Left lobe of liver (tissue), 2 donors: ENCODE data around the gene IL22RA1. TPM values are rescaled to one million over a fixed set of nuclear protein-coding genes. Genes with fewer than 3 reads are reported as not detected.

Experiments
- ATAC-seq: fragments of 200-7000 bp; cut with Tn5 transposase; one replicate; pipeline ENCODE4 v1.9.1; 2020; ENCODE audit warnings: mild to moderate bottlenecking, moderate library complexity
- DNase-seq: peaks from one replicate; pipeline ENCODE4 v3.0.0-alpha.2; 2020; ENCODE audit warnings: low spot score
- total RNA-seq: library from RNA; stranded (reverse); gene quantifications from one replicate; pipeline ENCODE4 v1.2.1, GENCODE V29; 2021
- donor health status: DM: no; HTN: no; CAD: no; lungs with moderate emphysema.
- donor health status: DM: no; HTN: yes; CAD: no.

IL22RA1 gene, protein sequence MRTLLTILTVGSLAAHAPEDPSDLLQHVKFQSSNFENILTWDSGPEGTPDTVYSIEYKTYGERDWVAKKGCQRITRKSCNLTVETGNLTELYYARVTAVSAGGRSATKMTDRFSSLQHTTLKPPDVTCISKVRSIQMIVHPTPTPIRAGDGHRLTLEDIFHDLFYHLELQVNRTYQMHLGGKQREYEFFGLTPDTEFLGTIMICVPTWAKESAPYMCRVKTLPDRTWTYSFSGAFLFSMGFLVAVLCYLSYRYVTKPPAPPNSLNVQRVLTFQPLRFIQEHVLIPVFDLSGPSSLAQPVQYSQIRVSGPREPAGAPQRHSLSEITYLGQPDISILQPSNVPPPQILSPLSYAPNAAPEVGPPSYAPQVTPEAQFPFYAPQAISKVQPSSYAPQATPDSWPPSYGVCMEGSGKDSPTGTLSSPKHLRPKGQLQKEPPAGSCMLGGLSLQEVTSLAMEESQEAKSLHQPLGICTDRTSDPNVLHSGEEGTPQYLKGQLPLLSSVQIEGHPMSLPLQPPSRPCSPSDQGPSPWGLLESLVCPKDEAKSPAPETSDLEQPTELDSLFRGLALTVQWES
- total RNA-seq, result 2.9 TPM

GRCh38 chr1:24142546-24143534 lies at the start of gene IL22RA1:
TSS of gene IL22RA1 (minus strand) at chr1:24143140. CDS start at chr1:24143082, 58 bp downstream.
- ATAC-seq (peak; percentile 89), DNase-seq (peak; percentile 80)

- DNase-seq (no peak), ATAC-seq (no peak)
Measured at GRCh38 chr1:24191860-24192259, 48.9 kb upstream of the IL22RA1 start.

DNA sequence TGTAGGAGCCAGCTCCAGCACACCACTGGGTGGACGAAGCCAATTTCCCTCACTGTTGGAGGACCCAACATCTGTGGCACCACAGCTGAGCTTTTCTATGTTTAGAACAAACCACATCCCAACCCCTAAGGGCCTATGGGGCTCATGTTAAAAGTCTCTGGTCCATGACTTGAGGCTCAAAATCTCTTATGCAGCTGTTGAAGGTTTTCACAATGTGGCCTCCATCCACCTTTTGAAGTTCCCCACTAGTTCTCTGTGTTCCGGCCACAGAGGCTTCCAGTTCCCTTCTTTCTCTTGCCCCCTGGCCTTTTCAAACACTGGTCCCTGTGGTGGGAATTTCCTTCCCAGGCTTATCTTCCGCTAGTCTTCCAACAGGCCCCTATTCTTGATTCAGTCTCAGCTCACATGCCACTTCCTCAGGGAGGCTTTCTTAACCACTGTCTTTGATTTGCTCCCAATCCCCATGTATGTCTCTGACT lies 48.1 kb upstream of the IL22RA1 start:
- DNase-seq, result no peak
- no peak for ATAC-seq

GRCh38 chr1:24189528-24189927 lies 46.6 kb upstream of the IL22RA1 start:
- DNase-seq (no peak), ATAC-seq (no peak)

DNA sequence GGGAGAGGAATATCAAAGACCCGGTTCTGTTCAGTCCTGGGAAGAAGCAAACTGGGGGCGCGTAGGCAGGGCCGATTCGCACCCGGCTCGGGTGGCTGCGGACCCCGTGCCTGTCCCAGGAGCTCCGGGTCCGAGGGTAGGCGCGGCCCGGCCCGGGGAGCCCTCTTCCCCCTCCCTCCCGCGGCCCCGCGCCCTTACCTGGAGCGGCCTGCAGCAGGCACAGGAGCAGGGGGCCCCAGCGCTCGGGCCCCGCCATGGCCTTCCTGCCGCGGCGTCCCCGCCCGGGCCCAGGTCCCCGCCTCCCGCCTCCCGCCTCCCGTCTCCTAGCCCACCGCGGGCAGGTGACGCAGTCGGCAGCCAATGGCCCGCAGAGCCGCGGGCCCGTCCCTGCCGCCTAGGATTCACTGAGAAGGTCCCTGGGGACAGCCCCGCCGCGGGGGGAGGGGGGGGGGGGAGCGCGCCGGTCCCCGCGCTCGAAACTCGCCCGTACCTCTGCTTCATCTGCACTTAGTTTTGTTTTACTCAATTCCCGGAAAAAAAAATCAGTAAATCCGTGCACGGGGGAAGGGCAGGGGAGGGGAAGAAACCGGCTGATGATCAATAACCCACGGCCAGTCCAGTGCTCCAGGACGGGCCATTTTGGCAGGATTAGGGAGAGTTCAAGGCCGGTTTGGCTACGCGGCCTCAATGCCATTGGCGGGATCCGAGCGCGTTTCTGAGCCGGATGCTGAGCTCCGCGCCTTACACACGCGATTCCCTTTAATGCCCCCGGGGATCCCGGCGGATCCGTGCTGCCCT lies 44.3 kb upstream of the IL22RA1 start, which contains the start of gene IFNLR1:
Gene IFNLR1, minus strand, starts transcription at position 297 of the 798 bp plus-strand sequence. Its CDS starts 41 bp downstream, at position 256.
- ATAC-seq (peak; percentile 83), DNase-seq (peak; percentile 86)

GRCh38 chr1:24186711-24186992 lies 43.7 kb upstream of the IL22RA1 start:
- ATAC-seq, result no peak
- DNase-seq, result no peak

DNA sequence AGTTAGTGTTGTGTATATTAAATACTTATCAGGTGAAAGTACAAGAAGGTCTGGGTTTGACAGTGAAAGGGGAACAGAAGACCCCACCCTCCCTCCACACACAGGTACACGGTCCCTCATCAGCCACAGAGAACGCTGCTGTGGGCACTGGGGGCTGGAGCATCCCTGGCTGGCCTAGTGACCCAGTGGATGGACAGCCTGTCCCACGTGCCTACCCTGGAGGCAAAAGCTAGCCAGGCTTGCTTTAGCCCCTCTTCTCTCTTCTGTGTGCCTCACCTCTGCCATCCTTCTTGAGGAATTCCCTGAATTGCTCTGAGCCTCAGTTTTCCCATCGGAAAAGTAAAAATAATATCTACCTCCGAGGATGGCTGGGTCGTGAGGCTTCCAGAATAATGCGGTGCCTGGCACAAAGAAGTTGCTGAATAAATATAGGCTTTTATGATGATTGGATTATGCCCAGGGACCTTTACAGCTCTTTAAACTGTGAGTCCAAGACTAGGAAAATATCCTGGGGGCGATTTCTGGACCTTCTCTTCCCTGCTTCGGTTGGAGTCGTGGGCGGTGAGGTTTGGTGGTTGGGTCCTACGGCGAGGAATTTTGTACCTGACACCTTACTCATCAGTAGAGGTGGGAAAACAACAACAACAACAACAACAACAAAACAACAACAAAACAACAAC lies 43.2 kb upstream of the IL22RA1 start:
- no peak for ATAC-seq
- no peak for DNase-seq

DNA sequence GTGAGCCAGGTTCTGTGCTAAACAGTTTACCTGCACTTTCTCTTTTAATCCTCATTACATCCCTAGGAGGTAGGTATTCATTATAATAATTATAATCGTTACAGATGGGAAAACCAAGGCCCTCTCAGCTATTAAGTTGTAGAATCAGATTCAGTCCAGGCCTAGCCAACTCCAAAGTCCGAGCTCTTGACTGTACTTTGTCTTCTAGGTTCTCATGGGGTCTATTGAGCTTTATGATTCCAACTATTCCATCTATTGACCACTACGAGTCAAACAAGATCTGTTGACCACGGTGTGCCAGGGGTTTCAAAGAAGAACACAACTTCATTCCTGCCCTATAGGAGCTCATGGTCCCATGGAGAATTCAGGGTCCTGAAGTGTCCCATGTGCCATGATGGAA lies 42.1 kb upstream of the IL22RA1 start:
- no peak for DNase-seq
- ATAC-seq, result no peak

GRCh38 chr1:24182061-24182460 lies 39.1 kb upstream of the IL22RA1 start:
- ATAC-seq (peak; percentile 11), DNase-seq (no peak)

GRCh38 chr1:24181619-24182018 lies 38.7 kb upstream of the IL22RA1 start:
- peak; percentile 74 for ATAC-seq
- DNase-seq, result peak; percentile 71

DNA sequence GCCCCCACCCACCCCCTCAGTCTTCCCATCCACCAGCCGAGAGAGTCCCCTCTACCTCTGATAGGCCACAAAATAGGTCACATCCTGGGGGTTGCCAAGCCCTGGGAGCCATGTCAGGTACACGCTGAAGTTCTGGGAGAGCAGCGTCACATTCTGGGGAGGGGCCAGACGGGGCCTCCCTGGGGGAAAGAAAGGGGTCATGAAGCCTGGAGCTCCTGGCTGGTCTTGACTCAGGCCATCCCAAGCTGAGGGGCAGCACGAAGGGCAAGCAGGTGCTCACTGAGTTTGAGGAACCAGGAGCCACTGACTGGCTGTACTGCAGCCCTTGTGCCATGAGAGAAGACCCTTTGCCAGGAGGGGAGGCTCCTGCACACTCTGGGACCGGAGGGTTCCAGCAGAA lies 37.7 kb upstream of the IL22RA1 start:
- DNase-seq (no peak), ATAC-seq (no peak)

DNA sequence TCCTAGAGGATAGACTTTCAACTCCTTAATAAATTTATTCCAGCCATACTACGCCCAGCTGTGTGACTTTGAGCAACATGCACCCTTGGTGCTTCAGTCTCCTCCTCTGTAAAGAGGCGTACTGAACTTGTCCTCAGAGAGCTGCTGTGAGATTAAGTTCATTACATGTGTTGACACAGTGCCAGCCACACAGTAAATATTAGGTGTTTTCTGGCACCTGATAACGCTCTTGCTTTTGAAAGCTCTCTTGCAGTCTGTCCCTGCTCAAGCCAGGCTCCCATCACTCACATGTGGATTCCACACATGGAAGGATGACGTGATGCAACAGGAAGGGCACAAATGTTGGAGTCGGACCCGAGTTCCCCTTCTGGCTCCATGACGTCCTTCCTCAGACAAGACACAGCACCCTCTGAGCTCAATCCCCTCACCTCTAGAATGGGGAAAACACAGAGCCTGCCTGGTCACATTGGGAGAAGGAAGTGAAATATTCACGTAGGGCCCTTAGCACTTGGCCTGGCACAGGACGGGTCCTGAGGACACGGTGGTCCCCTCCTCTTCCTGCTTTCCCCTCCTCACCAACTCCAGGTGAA lies 36.4 kb upstream of the IL22RA1 start:
- ATAC-seq (peak; percentile 8), DNase-seq (no peak)

GRCh38 chr1:24178407-24178806 lies 35.5 kb upstream of the IL22RA1 start:
- no peak for DNase-seq
- no peak for ATAC-seq

GRCh38 chr1:24177161-24177560 lies 34.2 kb upstream of the IL22RA1 start:
- DNase-seq, result no peak
- ATAC-seq, result no peak

- ATAC-seq, result no peak
- no peak for DNase-seq
Measured at GRCh38 chr1:24175033-24175755, 32.3 kb upstream of the IL22RA1 start.

DNA sequence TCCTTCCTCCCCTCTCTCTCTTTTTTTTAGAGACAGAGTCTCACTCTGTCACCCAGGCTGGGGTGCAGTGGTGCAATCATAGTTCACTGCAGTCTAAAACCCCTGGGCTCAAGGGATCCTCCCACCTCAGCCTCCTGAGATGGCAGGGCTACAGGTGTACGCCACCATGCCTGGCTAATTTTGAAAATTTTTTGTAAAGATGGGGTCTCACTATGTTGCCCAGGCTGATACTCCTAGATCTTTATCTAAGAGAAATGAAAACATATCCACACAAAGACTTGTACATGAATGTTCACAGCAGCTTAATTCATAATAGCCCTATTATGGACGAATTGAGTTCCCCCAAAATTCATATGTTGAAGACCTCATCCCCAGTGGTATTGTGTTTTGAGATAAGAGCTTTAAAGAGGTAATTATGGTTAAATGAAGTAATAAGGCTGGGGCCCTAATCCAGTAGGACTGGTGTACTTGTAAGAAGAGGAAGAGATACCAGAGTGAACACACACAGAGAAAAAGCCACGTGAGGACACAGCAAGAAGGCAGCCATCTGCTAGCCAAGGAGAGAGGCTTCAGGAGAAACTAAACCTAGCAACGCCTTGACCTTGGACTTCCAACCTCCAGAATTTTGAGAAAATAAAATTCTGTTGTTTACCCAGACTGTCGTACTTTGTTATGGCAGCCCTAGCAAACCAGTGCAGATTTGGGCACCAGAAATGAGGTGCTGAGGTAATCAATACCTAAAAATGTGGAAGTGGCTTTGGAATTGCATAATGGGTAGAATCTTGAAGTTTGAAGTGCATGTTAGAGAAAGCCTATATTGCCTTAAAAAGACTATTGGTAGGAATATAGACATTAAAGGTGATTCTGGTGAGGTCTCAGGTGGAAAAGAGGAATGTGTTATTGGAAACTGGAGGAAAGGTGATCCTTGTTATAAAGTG lies 31.0 kb upstream of the IL22RA1 start:
- ATAC-seq (no peak), DNase-seq (no peak)

DNA sequence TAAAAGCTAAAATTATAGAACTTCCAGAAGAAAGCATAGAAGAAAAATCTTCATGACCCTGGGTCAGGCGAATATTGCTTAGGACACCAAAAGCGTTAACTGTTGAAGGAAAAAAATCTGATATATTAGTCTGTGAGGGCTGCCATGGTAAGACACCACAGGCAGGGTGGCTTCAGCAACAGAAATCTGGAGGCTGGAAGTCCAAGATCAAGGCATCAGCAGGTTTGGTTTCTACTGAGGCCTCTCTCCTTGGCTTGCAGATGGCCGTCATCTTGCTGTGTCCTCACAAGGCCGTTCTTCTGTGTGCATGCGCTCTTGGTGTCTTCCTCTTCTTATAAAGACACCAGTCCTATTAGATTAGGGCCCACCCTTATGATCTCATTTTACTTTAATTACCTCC lies 29.7 kb upstream of the IL22RA1 start:
- ATAC-seq, result no peak
- DNase-seq, result no peak

DNA sequence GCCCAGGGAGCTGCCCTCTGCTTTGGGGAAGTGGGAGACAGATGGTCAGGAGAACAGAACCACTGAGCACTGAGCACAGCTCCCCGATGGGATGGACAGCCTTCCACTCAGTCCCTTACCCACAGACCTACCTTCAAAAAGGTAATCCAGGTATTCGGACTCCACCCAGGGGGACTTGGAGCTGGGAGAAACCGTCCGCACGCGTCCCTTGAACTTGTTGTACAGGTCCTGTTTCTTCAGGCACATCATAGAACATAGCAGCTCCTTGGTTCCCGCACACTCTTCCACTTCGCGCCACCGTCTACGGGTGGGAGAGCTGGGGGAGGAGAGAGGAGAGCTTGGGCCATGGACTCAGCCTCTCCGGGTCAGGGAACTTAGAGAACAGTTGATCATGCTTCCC lies 26.3 kb upstream of the IL22RA1 start:
- DNase-seq (no peak), ATAC-seq (no peak)
